GM23338 (cell line): Measurements from ENCODE around the gene CMSS1. TPM values are rescaled to one million over a fixed set of nuclear protein-coding genes. Genes with fewer than 3 reads are reported as not detected.

Experiments
- ATAC-seq: fragments of 200-7000 bp; cut with Tn5 transposase; 3 replicates; pipeline ENCODE4 v1.9.1; 2020
- DNase-seq: peaks from one replicate; pipeline ENCODE4 v3.0.0-alpha.2; 2015; ENCODE audit warnings: low spot score
- H2AFZ ChIP-seq: fragments of 200-600 bp; sonication (generic); 2 replicates; pipeline ENCODE4 v1.8.0; 2016; ENCODE audit warnings: antibody characterized with exemption, mild to moderate bottlenecking, moderate library complexity
- H3F3A ChIP-seq: fragments of 200-600 bp; sonication (generic); replicated peaks from 2 replicates; pipeline ENCODE4 v1.8.0; 2017; ENCODE audit warnings: antibody characterized with exemption, mixed run types, low read depth
- H3K27ac ChIP-seq: fragments of 200-600 bp; sonication (generic); 2 replicates; pipeline ENCODE4 v1.6.1; 2016; ENCODE audit warnings: low read depth
- H3K27me3 ChIP-seq: fragments of 200-600 bp; sonication (generic); 2 replicates; pipeline ENCODE4 v1.8.0; 2016; ENCODE audit warnings: mild to moderate bottlenecking, mixed run types, moderate library complexity; ENCODE audit not compliant: insufficient read depth
- H3K36me3 ChIP-seq: fragments of 200-600 bp; sonication (generic); 2 replicates; pipeline ENCODE4 v1.8.0; 2016; ENCODE audit warnings: mild to moderate bottlenecking; ENCODE audit not compliant: insufficient read depth
- H3K4me1 ChIP-seq: fragments of 200-600 bp; sonication (generic); 2 replicates; pipeline ENCODE4 v1.8.0; 2016; ENCODE audit warnings: mild to moderate bottlenecking, moderate library complexity; ENCODE audit not compliant: insufficient read depth
- H3K4me2 ChIP-seq: fragments of 200-600 bp; sonication (generic); 2 replicates; pipeline ENCODE4 v1.7.1; 2017; ENCODE audit warnings: mixed run types
- H3K4me3 ChIP-seq: fragments of 200-600 bp; sonication (generic); 2 replicates; pipeline ENCODE4 v1.6.1; 2016; ENCODE audit warnings: mixed run types
- H3K79me2 ChIP-seq: fragments of 200-600 bp; sonication (generic); replicated peaks from 2 replicates; pipeline ENCODE4 v1.8.0; 2017; ENCODE audit warnings: mild to moderate bottlenecking; ENCODE audit not compliant: insufficient read depth
- H3K9me2 ChIP-seq: fragments of 200-600 bp; sonication (generic); 2 replicates; pipeline ENCODE4 v1.8.0; 2017; ENCODE audit not compliant: insufficient read depth
- H4K20me1 ChIP-seq: fragments of 200-600 bp; sonication (generic); replicated peaks from 2 replicates; pipeline ENCODE4 v1.8.0; 2017; ENCODE audit warnings: mild to moderate bottlenecking; ENCODE audit not compliant: insufficient read depth
- H3K27ac Mint-ChIP-seq: 2 replicates; pipeline ENCODE4 v1.8.0; 2020; ENCODE audit warnings: inconsistent platforms, mild to moderate bottlenecking, moderate library complexity, mixed read lengths
- H3K27me3 Mint-ChIP-seq: 3 replicates; pipeline ENCODE4 v1.8.0; 2022; ENCODE audit warnings: low read depth, mild to moderate bottlenecking, moderate library complexity, mixed read lengths, inconsistent platforms; ENCODE audit not compliant: insufficient read depth, poor library complexity
- H3K36me3 Mint-ChIP-seq: 3 replicates; pipeline ENCODE4 v1.8.0; 2021; ENCODE audit warnings: low read depth, mild to moderate bottlenecking, inconsistent platforms, moderate library complexity, mixed read lengths
- H3K4me1 Mint-ChIP-seq: 3 replicates; pipeline ENCODE4 v1.8.0; 2020; ENCODE audit warnings: mild to moderate bottlenecking, inconsistent platforms, mixed read lengths
- H3K4me3 Mint-ChIP-seq: 3 replicates; pipeline ENCODE4 v1.8.0; 2021; ENCODE audit warnings: moderate library complexity, mild to moderate bottlenecking, inconsistent platforms, mixed read lengths
- H3K9me3 Mint-ChIP-seq: 3 replicates; pipeline ENCODE4 v1.8.0; 2020; ENCODE audit warnings: moderate library complexity, mild to moderate bottlenecking, inconsistent platforms, mixed read lengths
- CTCF ChIP-seq, 2 experiments: fragments of 200-600 bp in 1 of 2; sonication (generic) in 1 of 2; conservative IDR thresholded peaks; 2 replicates each; pipeline versions ENCODE4 v1.5.1 to v1.6.1; 2016 to 2017; ENCODE audit warnings: antibody characterized with exemption in 2 of 2, low read depth in 2 of 2, mild to moderate bottlenecking in 2 of 2, moderate library complexity in 1 of 2
- EZH2phosphoT487 ChIP-seq: fragments of 200-600 bp; sonication (generic); IDR thresholded peaks from one replicate; pipeline ENCODE4 v1.8.1; 2018; ENCODE audit warnings: antibody characterized with exemption; ENCODE audit not compliant: unreplicated experiment
- POLR2AphosphoS5 ChIP-seq: IDR thresholded peaks from 2 replicates; pipeline ENCODE4 v1.6.1; 2016; ENCODE audit warnings: antibody characterized with exemption, low read depth
- REST ChIP-seq: IDR thresholded peaks from one replicate; pipeline ENCODE4 v1.6.1; 2018; ENCODE audit warnings: antibody characterized with exemption; ENCODE audit not compliant: unreplicated experiment
- ZNF114 ChIP-seq: fragments of 250-450 bp; sonication (Bioruptor Pico); IDR thresholded peaks from 2 replicates; pipeline ENCODE4 v1.5.0; 2020; ENCODE audit warnings: mild to moderate bottlenecking, moderate library complexity
- polyA plus RNA-seq: library from polyadenylated mRNA; unstranded; fragments of >200 nt; fragmentation: Nextera tagmentation; extraction: Ambion mirVana; gene quantifications from 2 replicates; pipeline ENCODE4 v1.2.1, GENCODE V29; 2016
- total RNA-seq: library from RNA; depleted of rRNA; stranded (reverse); fragments of >200 nt; shearing (Covaris generic); gene quantifications from 2 replicates; pipeline ENCODE4 v1.2.3, GENCODE V29; 2014
- TF ChIP-seq, protein P1 (sequence below): fragments of 250-450 bp; sonication (Bioruptor Pico); IDR thresholded peaks from 2 replicates; pipeline ENCODE4 v1.5.0; 2020; ENCODE audit warnings: mild to moderate bottlenecking, moderate library complexity

The CMSS1 gene
- total and polyA plus RNA-seq, 2 experiments from 2014 or later, result 39.4 to 187 TPM

- TF ChIP-seq, protein P1, sequence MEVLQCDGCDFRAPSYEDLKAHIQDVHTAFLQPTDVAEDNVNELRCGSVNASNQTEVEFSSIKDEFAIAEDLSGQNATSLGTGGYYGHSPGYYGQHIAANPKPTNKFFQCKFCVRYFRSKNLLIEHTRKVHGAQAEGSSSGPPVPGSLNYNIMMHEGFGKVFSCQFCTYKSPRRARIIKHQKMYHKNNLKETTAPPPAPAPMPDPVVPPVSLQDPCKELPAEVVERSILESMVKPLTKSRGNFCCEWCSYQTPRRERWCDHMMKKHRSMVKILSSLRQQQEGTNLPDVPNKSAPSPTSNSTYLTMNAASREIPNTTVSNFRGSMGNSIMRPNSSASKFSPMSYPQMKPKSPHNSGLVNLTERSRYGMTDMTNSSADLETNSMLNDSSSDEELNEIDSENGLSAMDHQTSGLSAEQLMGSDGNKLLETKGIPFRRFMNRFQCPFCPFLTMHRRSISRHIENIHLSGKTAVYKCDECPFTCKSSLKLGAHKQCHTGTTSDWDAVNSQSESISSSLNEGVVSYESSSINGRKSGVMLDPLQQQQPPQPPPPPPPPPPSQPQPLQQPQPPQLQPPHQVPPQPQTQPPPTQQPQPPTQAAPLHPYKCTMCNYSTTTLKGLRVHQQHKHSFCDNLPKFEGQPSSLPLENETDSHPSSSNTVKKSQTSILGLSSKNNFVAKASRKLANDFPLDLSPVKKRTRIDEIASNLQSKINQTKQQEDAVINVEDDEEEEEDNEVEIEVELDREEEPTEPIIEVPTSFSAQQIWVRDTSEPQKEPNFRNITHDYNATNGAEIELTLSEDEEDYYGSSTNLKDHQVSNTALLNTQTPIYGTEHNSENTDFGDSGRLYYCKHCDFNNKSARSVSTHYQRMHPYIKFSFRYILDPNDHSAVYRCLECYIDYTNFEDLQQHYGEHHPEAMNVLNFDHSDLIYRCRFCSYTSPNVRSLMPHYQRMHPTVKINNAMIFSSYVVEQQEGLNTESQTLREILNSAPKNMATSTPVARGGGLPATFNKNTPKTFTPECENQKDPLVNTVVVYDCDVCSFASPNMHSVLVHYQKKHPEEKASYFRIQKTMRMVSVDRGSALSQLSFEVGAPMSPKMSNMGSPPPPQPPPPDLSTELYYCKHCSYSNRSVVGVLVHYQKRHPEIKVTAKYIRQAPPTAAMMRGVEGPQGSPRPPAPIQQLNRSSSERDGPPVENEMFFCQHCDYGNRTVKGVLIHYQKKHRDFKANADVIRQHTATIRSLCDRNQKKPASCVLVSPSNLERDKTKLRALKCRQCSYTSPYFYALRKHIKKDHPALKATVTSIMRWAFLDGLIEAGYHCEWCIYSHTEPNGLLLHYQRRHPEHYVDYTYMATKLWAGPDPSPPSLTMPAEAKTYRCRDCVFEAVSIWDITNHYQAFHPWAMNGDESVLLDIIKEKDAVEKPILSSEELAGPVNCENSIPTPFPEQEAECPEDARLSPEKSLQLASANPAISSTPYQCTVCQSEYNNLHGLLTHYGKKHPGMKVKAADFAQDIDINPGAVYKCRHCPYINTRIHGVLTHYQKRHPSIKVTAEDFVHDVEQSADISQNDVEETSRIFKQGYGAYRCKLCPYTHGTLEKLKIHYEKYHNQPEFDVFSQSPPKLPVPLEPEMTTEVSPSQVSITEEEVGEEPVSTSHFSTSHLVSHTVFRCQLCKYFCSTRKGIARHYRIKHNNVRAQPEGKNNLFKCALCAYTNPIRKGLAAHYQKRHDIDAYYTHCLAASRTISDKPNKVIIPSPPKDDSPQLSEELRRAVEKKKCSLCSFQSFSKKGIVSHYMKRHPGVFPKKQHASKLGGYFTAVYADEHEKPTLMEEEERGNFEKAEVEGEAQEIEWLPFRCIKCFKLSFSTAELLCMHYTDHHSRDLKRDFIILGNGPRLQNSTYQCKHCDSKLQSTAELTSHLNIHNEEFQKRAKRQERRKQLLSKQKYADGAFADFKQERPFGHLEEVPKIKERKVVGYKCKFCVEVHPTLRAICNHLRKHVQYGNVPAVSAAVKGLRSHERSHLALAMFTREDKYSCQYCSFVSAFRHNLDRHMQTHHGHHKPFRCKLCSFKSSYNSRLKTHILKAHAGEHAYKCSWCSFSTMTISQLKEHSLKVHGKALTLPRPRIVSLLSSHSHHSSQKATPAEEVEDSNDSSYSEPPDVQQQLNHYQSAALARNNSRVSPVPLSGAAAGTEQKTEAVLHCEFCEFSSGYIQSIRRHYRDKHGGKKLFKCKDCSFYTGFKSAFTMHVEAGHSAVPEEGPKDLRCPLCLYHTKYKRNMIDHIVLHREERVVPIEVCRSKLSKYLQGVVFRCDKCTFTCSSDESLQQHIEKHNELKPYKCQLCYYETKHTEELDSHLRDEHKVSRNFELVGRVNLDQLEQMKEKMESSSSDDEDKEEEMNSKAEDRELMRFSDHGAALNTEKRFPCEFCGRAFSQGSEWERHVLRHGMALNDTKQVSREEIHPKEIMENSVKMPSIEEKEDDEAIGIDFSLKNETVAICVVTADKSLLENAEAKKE (CRISPR knock-in tag), result no peak
- TF ChIP-seq EZH2phosphoT487 (no peak), REST (no peak), CTCF (conservative IDR thresholded peaks at IDR 0.05; ENCODE audit: low read depth in 2 of 2) (no peak), ZNF114 (CRISPR knock-in tag) (no peak), POLR2AphosphoS5 (no peak)
- Mint-ChIP-seq H3K27ac (no peak overlapping the region), H3K36me3 (no peaks in the 10 kb centered on the region), H3K4me1 (no peaks in the 10 kb centered on the region), H3K9me3 (no peaks in the 10 kb centered on the region), H3K4me3 (no peak overlapping the region), H3K27me3 (no peaks in the 10 kb centered on the region)
- no peaks in the 10 kb centered on the region for H3K9me2 ChIP-seq
- no peaks in the 10 kb centered on the region for H3K27me3 ChIP-seq
- H3K4me3 ChIP-seq, result no peak overlapping the region
- H3K27ac ChIP-seq, result no peak overlapping the region
- no peak for ATAC-seq
- no peaks in the 10 kb centered on the region for H3K4me1 ChIP-seq
- DNase-seq, result no peak
- H3K36me3 ChIP-seq, result no peaks in the 10 kb centered on the region
- H3K4me2 ChIP-seq, result no peak overlapping the region
- no peaks in the 10 kb centered on the region for H3F3A ChIP-seq
- H4K20me1 ChIP-seq, result no peaks in the 10 kb centered on the region
- H3K79me2 ChIP-seq, result no peaks in the 10 kb centered on the region
- no peak overlapping the region for H2AFZ ChIP-seq
Observed at GRCh38 chr3:100023150-100023549, 205.5 kb downstream of the CMSS1 start.
